HCT116 (cell line): ENCODE measurements around the gene DHX30. TPM values are rescaled to one million over a fixed set of nuclear protein-coding genes. Genes with fewer than 3 reads are reported as not detected.

ENCODE experiments used
- ATAC-seq: fragments of 200-7000 bp; cut with Tn5 transposase; 2 replicates; pipeline ENCODE4 v1.9.1; 2020; ENCODE audit warnings: mild to moderate bottlenecking, moderate library complexity
- BruUV-seq: library from RNA; stranded (reverse); fragments of 400-500 nt; replicated peaks from 2 replicates; lab custom pipeline; 2021; lab: Mats Ljungman, UMichigan
- CTCF ChIA-PET: fragments of 300-600 bp; sonication (Branson Sonifier 250); formaldehyde crosslinking; loops from one replicate; lab custom pipeline; 2021; ENCODE audit warnings: antibody characterized with exemption; lab: Charles Lee
- POLR2A ChIA-PET: fragments of 300-600, 350-600 bp; sonication (Branson Sonifier 250); formaldehyde crosslinking; loops from one replicate; lab custom pipeline; 2021; ENCODE audit warnings: antibody characterized with exemption; lab: Charles Lee
- RAD21 ChIA-PET, 2 experiments: fragments of 300-600 bp; sonication (Branson Sonifier 250); formaldehyde crosslinking; loops; one replicate each; lab custom pipeline; 2023; ENCODE audit warnings: low total read pairs in 2 of 2; ENCODE audit not compliant: uncharacterized antibody in 2 of 2, unreplicated experiment in 2 of 2, low non-redundant PET in 1 of 2; lab: Charles Lee
- DNase-seq: peaks from one replicate; pipeline ENCODE4 v3.0.0-alpha.2; 2010; ENCODE audit warnings: low read depth, low spot score
- H2AFZ ChIP-seq: fragments of 200-600 bp; shearing (Covaris generic), sonication (generic); 2 replicates; pipeline ENCODE4 v1.6.1; 2017; ENCODE audit warnings: low read depth, mixed run types, mixed read lengths, antibody characterized with exemption, low read length; ENCODE audit not compliant: poor library complexity, severe bottlenecking
- H3K27ac ChIP-seq: 2 replicates; pipeline ENCODE4 v1.5.1; 2012; ENCODE audit warnings: low read depth, low read length
- H3K27me3 ChIP-seq: fragments of 200-600 bp; sonication (generic); 2 replicates; pipeline ENCODE4 v1.6.1; 2016; ENCODE audit warnings: mixed run types, low read length, mixed read lengths; ENCODE audit not compliant: insufficient read depth
- H3K36me3 ChIP-seq, 2 experiments: fragments of 200-500 bp in 1 of 2; fragments of 200-600 bp in 1 of 2; sonication (Bioruptor generic) in 1 of 2; sonication (generic) in 1 of 2; 2 replicates each; pipeline versions ENCODE4 v1.5.1 to v1.6.1; 2014 to 2016; ENCODE audit warnings: low read length in 2 of 2, inconsistent platforms in 1 of 2, mixed read lengths in 1 of 2, mixed run types in 1 of 2; ENCODE audit not compliant: insufficient read depth in 2 of 2, control insufficient read depth in 1 of 2
- H3K4me1 ChIP-seq, 2 experiments: fragments of 200-600 bp in 1 of 2; sonication (generic) in 1 of 2; 2 replicates each; pipeline versions ENCODE4 v1.5.1 to v1.6.1; 2012 to 2017; ENCODE audit warnings: low read length in 2 of 2, inconsistent platforms in 1 of 2, mild to moderate bottlenecking in 1 of 2, mixed read lengths in 1 of 2, mixed run types in 1 of 2, moderate library complexity in 1 of 2; ENCODE audit not compliant: insufficient read depth in 2 of 2, control insufficient read depth in 1 of 2
- H3K4me2 ChIP-seq: fragments of 200-600 bp; sonication (generic); 2 replicates; pipeline ENCODE4 v1.6.1; 2017; ENCODE audit warnings: mixed run types, low read length, mixed read lengths
- H3K4me3 ChIP-seq, 2 experiments: fragments of 200-600 bp in 1 of 2; sonication (generic) in 1 of 2; replicated peaks in 1 of 2; 2 replicates each; pipeline ENCODE4 v1.5.1; 2011 to 2016; ENCODE audit warnings: low read length in 2 of 2, control low read depth in 1 of 2, low read depth in 1 of 2, mild to moderate bottlenecking in 1 of 2, mixed read lengths in 1 of 2, mixed run types in 1 of 2
- H3K79me2 ChIP-seq: fragments of 200-600 bp; sonication (generic); 2 replicates; pipeline ENCODE4 v1.6.1; 2017; ENCODE audit warnings: mild to moderate bottlenecking, mixed run types, low read length, moderate library complexity, mixed read lengths; ENCODE audit not compliant: insufficient read depth
- H3K9ac ChIP-seq: fragments of 200-600 bp; sonication (generic); 2 replicates; pipeline ENCODE4 v1.6.1; 2016; ENCODE audit warnings: low read length, mixed read lengths
- H3K9me2 ChIP-seq: fragments of 200-600 bp; sonication (generic), shearing (Covaris generic); 2 replicates; pipeline ENCODE4 v1.6.1; 2017; ENCODE audit warnings: mixed run types, mild to moderate bottlenecking, moderate library complexity; ENCODE audit not compliant: insufficient read depth
- H3K9me3 ChIP-seq, 2 experiments: fragments of 200-500 bp in 1 of 2; fragments of 200-600 bp in 1 of 2; sonication (Bioruptor generic) in 1 of 2; sonication (generic) in 1 of 2; 2 replicates each; pipeline ENCODE4 v1.6.1; 2014 to 2017; ENCODE audit warnings: low read length in 2 of 2, mixed read lengths in 2 of 2, inconsistent platforms in 1 of 2, low read depth in 1 of 2, mild to moderate bottlenecking in 1 of 2, mixed run types in 1 of 2, moderate library complexity in 1 of 2; ENCODE audit not compliant: control insufficient read depth in 1 of 2, insufficient read depth in 1 of 2
- H4K20me1 ChIP-seq: fragments of 200-600 bp; sonication (generic), shearing (Covaris generic); 2 replicates; pipeline ENCODE4 v1.6.1; 2017; ENCODE audit warnings: mixed run types, mild to moderate bottlenecking, moderate library complexity; ENCODE audit not compliant: insufficient read depth
- CEBPB ChIP-seq: IDR thresholded peaks from 2 replicates; pipeline ENCODE4 v1.6.1; 2012; ENCODE audit warnings: low read depth
- EGR1 ChIP-seq: IDR thresholded peaks from 2 replicates; pipeline ENCODE4 v1.6.1; 2012; ENCODE audit warnings: low read depth
- ELF1 ChIP-seq: IDR thresholded peaks from 2 replicates; pipeline ENCODE4 v1.6.1; 2012; ENCODE audit warnings: low read depth, borderline replicate concordance
- EZH2phosphoT487 ChIP-seq: fragments of 200-600 bp; IDR thresholded peaks from 2 replicates; pipeline ENCODE4 v1.6.1; 2018; ENCODE audit warnings: antibody characterized with exemption, borderline replicate concordance
- FOSL1 ChIP-seq: IDR thresholded peaks from 2 replicates; pipeline ENCODE4 v1.6.1; 2012; ENCODE audit warnings: low read depth
- JUND ChIP-seq: IDR thresholded peaks from 2 replicates; pipeline ENCODE4 v1.6.1; 2012
- POLR2A ChIP-seq: IDR thresholded peaks from 2 replicates; pipeline ENCODE4 v1.7.0; 2011; ENCODE audit warnings: borderline replicate concordance; ENCODE audit not compliant: insufficient read depth, insufficient read length; ENCODE audit errors: extremely low read depth
- POLR2AphosphoS5 ChIP-seq: IDR thresholded peaks from 2 replicates; pipeline ENCODE4 v1.6.1; 2011; ENCODE audit warnings: mild to moderate bottlenecking, low read depth, low read length, moderate library complexity
- RAD21 ChIP-seq: IDR thresholded peaks from 2 replicates; pipeline ENCODE4 v1.6.1; 2012; ENCODE audit warnings: low read depth, mild to moderate bottlenecking
- SIN3A ChIP-seq: IDR thresholded peaks from 2 replicates; pipeline ENCODE4 v1.6.1; 2012; ENCODE audit warnings: low read depth
- SP1 ChIP-seq: IDR thresholded peaks from 2 replicates; pipeline ENCODE4 v1.6.1; 2012; ENCODE audit warnings: low read depth
- SRF ChIP-seq: IDR thresholded peaks from 2 replicates; pipeline ENCODE4 v1.6.1; 2012; ENCODE audit warnings: low read depth
- TCF7L2 ChIP-seq: IDR thresholded peaks from 2 replicates; pipeline ENCODE4 v1.7.0; 2011; ENCODE audit warnings: borderline replicate concordance, inconsistent platforms; ENCODE audit not compliant: insufficient read depth, insufficient read length; ENCODE audit errors: extremely low read depth
- ZFX ChIP-seq: fragments of 450-650 bp; IDR thresholded peaks from 2 replicates; pipeline ENCODE4 v1.6.1; 2017
- ZNF274 ChIP-seq: fragments of 200-500 bp; sonication (Bioruptor generic); IDR thresholded peaks from 2 replicates; pipeline ENCODE4 v1.6.1; 2014; ENCODE audit warnings: mild to moderate bottlenecking, low read depth, low read length, inconsistent platforms
- intact Hi-C: fragments of 100-400 bp; cut with micrococcal nuclease; formaldehyde crosslinking; loops from 2 replicates; pipeline ENCODE4 v1.10.0; 2022
- total RNA-seq: library from RNA; stranded (reverse); gene quantifications from one replicate; pipeline ENCODE4 v1.2.1, GENCODE V29; 2021; ENCODE audit not compliant: unreplicated experiment
- TF ChIP-seq, protein P1 (sequence below): IDR thresholded peaks from 2 replicates; pipeline ENCODE4 v1.6.1; 2012; ENCODE audit warnings: low read depth
- TF ChIP-seq, protein P2 (sequence below): IDR thresholded peaks from 2 replicates; pipeline ENCODE4 v1.6.1; 2012
- TF ChIP-seq, protein P3 (sequence below), 3 experiments: fragments of 200-600 bp in 1 of 3; sonication (generic) in 1 of 3; IDR thresholded peaks in 2 of 3; conservative IDR thresholded peaks in 1 of 3; 2 replicates each; pipeline ENCODE4 v1.5.1; 2012 to 2017; ENCODE audit warnings: low read depth in 2 of 3, low read length in 2 of 3, antibody characterized with exemption in 1 of 3, borderline replicate concordance in 1 of 3, control low read depth in 1 of 3, mild to moderate bottlenecking in 1 of 3, mixed read lengths in 1 of 3, mixed run types in 1 of 3, moderate library complexity in 1 of 3; ENCODE audit not compliant: insufficient read depth in 1 of 3

Gene DHX30
- total RNA-seq, 1 experiment from 2014 or later: 114 TPM

DNA sequence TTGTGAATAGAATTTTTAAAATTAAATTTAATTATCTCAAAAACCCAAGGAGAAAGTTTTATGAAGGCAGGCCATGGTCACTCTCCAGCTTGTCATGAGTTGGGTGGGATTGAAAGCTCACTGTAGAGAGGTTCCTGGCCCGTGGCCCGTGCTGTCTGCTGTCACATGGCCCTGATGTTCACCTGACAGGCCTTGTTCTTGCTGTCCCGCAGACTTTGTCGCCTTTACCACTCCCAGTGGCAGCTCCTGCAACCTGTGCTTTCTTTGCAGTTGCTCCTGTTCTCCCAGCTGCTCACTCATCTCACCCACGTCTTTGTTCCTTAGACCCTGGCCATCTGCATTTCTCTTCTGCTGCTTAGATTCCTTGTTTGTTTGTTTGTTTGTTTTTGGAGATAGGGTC lies 35.6 kb downstream of the DHX30 start:
- Histone ChIP-seq H3K4me1 (no peaks in the 10 kb centered on the region), H3K27ac (no peak overlapping the region), H3K4me2 (no peak overlapping the region), H2AFZ (no peak overlapping the region), H3K4me3 (no peak overlapping the region), H3K9me2 (no peaks in the 10 kb centered on the region), H3K36me3 (peaks cover 49 to 58% of the 10 kb centered on the region in 2 experiments), H4K20me1 (peaks cover 5% of the 10 kb centered on the region; the same call in 1 of the 2 replicates), H3K9me3 (no peaks in the 10 kb centered on the region), H3K27me3 (no peaks in the 10 kb centered on the region), H3K9ac (no peak overlapping the region), H3K79me2 (peaks cover 67% of the 10 kb centered on the region)
- RAD21 ChIA-PET: no interaction called here
- no peak for TF ChIP-seq POLR2AphosphoS5
- no peak for TF ChIP-seq SRF
- TF ChIP-seq ZFX: no peak
- no peak for TF ChIP-seq EZH2phosphoT487
- no peak for TF ChIP-seq SP1
- no peak for TF ChIP-seq TCF7L2
- no peak for TF ChIP-seq FOSL1
- no peak for TF ChIP-seq EGR1
- no peak for TF ChIP-seq CEBPB
- TF ChIP-seq, protein P1, sequence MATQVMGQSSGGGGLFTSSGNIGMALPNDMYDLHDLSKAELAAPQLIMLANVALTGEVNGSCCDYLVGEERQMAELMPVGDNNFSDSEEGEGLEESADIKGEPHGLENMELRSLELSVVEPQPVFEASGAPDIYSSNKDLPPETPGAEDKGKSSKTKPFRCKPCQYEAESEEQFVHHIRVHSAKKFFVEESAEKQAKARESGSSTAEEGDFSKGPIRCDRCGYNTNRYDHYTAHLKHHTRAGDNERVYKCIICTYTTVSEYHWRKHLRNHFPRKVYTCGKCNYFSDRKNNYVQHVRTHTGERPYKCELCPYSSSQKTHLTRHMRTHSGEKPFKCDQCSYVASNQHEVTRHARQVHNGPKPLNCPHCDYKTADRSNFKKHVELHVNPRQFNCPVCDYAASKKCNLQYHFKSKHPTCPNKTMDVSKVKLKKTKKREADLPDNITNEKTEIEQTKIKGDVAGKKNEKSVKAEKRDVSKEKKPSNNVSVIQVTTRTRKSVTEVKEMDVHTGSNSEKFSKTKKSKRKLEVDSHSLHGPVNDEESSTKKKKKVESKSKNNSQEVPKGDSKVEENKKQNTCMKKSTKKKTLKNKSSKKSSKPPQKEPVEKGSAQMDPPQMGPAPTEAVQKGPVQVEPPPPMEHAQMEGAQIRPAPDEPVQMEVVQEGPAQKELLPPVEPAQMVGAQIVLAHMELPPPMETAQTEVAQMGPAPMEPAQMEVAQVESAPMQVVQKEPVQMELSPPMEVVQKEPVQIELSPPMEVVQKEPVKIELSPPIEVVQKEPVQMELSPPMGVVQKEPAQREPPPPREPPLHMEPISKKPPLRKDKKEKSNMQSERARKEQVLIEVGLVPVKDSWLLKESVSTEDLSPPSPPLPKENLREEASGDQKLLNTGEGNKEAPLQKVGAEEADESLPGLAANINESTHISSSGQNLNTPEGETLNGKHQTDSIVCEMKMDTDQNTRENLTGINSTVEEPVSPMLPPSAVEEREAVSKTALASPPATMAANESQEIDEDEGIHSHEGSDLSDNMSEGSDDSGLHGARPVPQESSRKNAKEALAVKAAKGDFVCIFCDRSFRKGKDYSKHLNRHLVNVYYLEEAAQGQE: no peak
- TF ChIP-seq RAD21: no peak
- TF ChIP-seq SIN3A: no peak
- no peak for TF ChIP-seq JUND
- TF ChIP-seq, protein P2, sequence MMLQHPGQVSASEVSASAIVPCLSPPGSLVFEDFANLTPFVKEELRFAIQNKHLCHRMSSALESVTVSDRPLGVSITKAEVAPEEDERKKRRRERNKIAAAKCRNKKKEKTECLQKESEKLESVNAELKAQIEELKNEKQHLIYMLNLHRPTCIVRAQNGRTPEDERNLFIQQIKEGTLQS: no peak
- TF ChIP-seq, protein P3, sequence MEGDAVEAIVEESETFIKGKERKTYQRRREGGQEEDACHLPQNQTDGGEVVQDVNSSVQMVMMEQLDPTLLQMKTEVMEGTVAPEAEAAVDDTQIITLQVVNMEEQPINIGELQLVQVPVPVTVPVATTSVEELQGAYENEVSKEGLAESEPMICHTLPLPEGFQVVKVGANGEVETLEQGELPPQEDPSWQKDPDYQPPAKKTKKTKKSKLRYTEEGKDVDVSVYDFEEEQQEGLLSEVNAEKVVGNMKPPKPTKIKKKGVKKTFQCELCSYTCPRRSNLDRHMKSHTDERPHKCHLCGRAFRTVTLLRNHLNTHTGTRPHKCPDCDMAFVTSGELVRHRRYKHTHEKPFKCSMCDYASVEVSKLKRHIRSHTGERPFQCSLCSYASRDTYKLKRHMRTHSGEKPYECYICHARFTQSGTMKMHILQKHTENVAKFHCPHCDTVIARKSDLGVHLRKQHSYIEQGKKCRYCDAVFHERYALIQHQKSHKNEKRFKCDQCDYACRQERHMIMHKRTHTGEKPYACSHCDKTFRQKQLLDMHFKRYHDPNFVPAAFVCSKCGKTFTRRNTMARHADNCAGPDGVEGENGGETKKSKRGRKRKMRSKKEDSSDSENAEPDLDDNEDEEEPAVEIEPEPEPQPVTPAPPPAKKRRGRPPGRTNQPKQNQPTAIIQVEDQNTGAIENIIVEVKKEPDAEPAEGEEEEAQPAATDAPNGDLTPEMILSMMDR (IDR thresholded peaks at IDR 0.05 in 2 of 3, conservative IDR thresholded peaks at IDR 0.05 in 1 of 3; ENCODE audit: borderline replicate concordance in 1 of 3, insufficient read depth in 1 of 3, low read depth in 2 of 3, low read length in 2 of 3): no peak
- no peak for TF ChIP-seq ZNF274
- no peak for TF ChIP-seq ELF1
- TF ChIP-seq POLR2A: no peak
- CTCF ChIA-PET: interaction anchor here (2.2 to 4.1 kb wide), 2 partner anchors 314 to 319 kb away, joined by 22 to 47 read pairs; no protein-coding TSS in a partner anchor
- intact Hi-C loops: no loop called here
- BruUV-seq: no TSS peak
- POLR2A ChIA-PET: interaction anchor here (1.5 kb wide), 1 partner anchor 313 kb away, joined by 4 read pairs; no protein-coding TSS in a partner anchor
- DNase-seq (no peak), ATAC-seq (no peak)
